Liver (tissue), 9 donors: ENCODE results near the gene SEMA4C. TPM values are rescaled to one million over a fixed set of nuclear protein-coding genes. Genes with fewer than 3 reads are reported as not detected.

Experiments used
- DNase-seq: peaks from one replicate; pipeline ENCODE4 v3.0.0-alpha.2; 2017; ENCODE audit warnings: low spot score
- H3K27ac ChIP-seq, 2 donors: one replicate each; pipeline ENCODE4 v1.7.0; 2013; ENCODE audit warnings: inconsistent platforms in 2 of 2, low read length in 2 of 2, control low read depth in 1 of 2, low read depth in 1 of 2, mild to moderate bottlenecking in 1 of 2
- H3K27me3 ChIP-seq, 4 donors: one replicate each; pipeline versions ENCODE4 v1.6.1 to v1.7.0; 2013; ENCODE audit warnings: low read length in 3 of 4, inconsistent platforms in 1 of 4, mild to moderate bottlenecking in 1 of 4, moderate library complexity in 1 of 4; ENCODE audit not compliant: control insufficient read depth in 4 of 4, insufficient read depth in 4 of 4
- H3K36me3 ChIP-seq, 4 donors: one replicate each; pipeline versions ENCODE4 v1.6.1 to v1.7.0; 2013; ENCODE audit warnings: low read length in 3 of 4, mild to moderate bottlenecking in 3 of 4, low read depth in 1 of 4, moderate library complexity in 1 of 4; ENCODE audit not compliant: control insufficient read depth in 4 of 4, insufficient read depth in 3 of 4
- H3K4me1 ChIP-seq, 4 donors: one replicate each; pipeline versions ENCODE4 v1.6.1 to v1.7.0; 2013; ENCODE audit warnings: low read length in 3 of 4, mild to moderate bottlenecking in 3 of 4, moderate library complexity in 1 of 4; ENCODE audit not compliant: control insufficient read depth in 4 of 4, insufficient read depth in 4 of 4
- H3K4me3 ChIP-seq, 3 donors: one replicate each; pipeline versions ENCODE4 v1.6.1 to v1.7.0; 2013; ENCODE audit warnings: low read length in 3 of 3, control low read depth in 1 of 3, low read depth in 1 of 3, mild to moderate bottlenecking in 1 of 3
- H3K9ac ChIP-seq, 2 donors: one replicate each; pipeline ENCODE4 v1.7.0; 2013; ENCODE audit warnings: low read length in 2 of 2, mild to moderate bottlenecking in 2 of 2, moderate library complexity in 2 of 2, control low read depth in 1 of 2, low read depth in 1 of 2
- H3K9me3 ChIP-seq, 4 donors: one replicate each; pipeline versions ENCODE4 v1.6.1 to v1.7.0; 2013; ENCODE audit warnings: low read length in 3 of 4; ENCODE audit not compliant: control insufficient read depth in 4 of 4
- EGR1 ChIP-seq, 2 donors: IDR thresholded peaks; 2 replicates each; pipeline ENCODE4 v1.6.1; 2016 to 2018; ENCODE audit warnings: antibody characterized with exemption in 2 of 2, low read depth in 2 of 2
- FOXA1 ChIP-seq: IDR thresholded peaks from 2 replicates; pipeline ENCODE4 v1.6.1; 2016; ENCODE audit warnings: antibody characterized with exemption
- FOXA2 ChIP-seq: IDR thresholded peaks from 2 replicates; pipeline ENCODE4 v1.6.1; 2016; ENCODE audit warnings: antibody characterized with exemption
- GABPA ChIP-seq, 2 donors: IDR thresholded peaks in 1 of 2; conservative IDR thresholded peaks in 1 of 2; 2 replicates each; pipeline ENCODE4 v1.6.1; 2016; ENCODE audit warnings: antibody characterized with exemption in 2 of 2, mild to moderate bottlenecking in 1 of 2, moderate library complexity in 1 of 2
- HNF4A ChIP-seq, 2 donors: conservative IDR thresholded peaks; 2 replicates each; pipeline ENCODE4 v1.6.1; 2016; ENCODE audit warnings: antibody characterized with exemption in 2 of 2, mild to moderate bottlenecking in 2 of 2
- HNF4G ChIP-seq: IDR thresholded peaks from 2 replicates; pipeline ENCODE4 v1.6.1; 2016; ENCODE audit warnings: antibody characterized with exemption
- JUND ChIP-seq, 2 donors: IDR thresholded peaks; 2 replicates each; pipeline ENCODE4 v1.6.1; 2016; ENCODE audit warnings: antibody characterized with exemption in 2 of 2
- NR2F2 ChIP-seq: IDR thresholded peaks from 2 replicates; pipeline ENCODE4 v1.6.1; 2016; ENCODE audit warnings: antibody characterized with exemption
- RAD21 ChIP-seq, 2 donors: IDR thresholded peaks; 2 replicates each; pipeline ENCODE4 v1.6.1; 2016; ENCODE audit warnings: antibody characterized with exemption in 2 of 2, mild to moderate bottlenecking in 2 of 2
- RXRA ChIP-seq, 2 donors: IDR thresholded peaks; 2 replicates each; pipeline ENCODE4 v1.6.1; 2017 to 2018; ENCODE audit warnings: antibody characterized with exemption in 2 of 2, mild to moderate bottlenecking in 1 of 2
- SP1 ChIP-seq: IDR thresholded peaks from 2 replicates; pipeline ENCODE4 v1.6.1; 2018; ENCODE audit warnings: antibody characterized with exemption, mild to moderate bottlenecking
- TAF1 ChIP-seq: conservative IDR thresholded peaks from 2 replicates; pipeline ENCODE4 v1.6.1; 2016; ENCODE audit warnings: antibody characterized with exemption, mild to moderate bottlenecking
- YY1 ChIP-seq: IDR thresholded peaks from 2 replicates; pipeline ENCODE4 v1.6.1; 2016; ENCODE audit warnings: antibody characterized with exemption, mild to moderate bottlenecking
- WGBS: extraction: QIAGEN DNeasy Blood & Tissue Kit; methylation state at CpG from one replicate; pipeline ENCODE4 v1.1.7; 2013; 5-methylcytosine and 5-hydroxymethylcytosine counted together
- polyA plus RNA-seq, 2 donors: library from polyadenylated mRNA; stranded (reverse) in 1 of 2; unstranded in 1 of 2; fragments of 200-250 nt in 1 of 2; fragments of >200 nt in 1 of 2; fragmentation: Nextera tagmentation in 1 of 2; extraction: Ambion mirVana in 1 of 2; gene quantifications; one replicate each; pipeline versions ENCODE4 v1.2.1 to v1.2.3, GENCODE V29; 2013 to 2015
- total RNA-seq, 2 donors: library from RNA; depleted of rRNA; stranded (reverse); fragments of >200 nt; gene quantifications; one replicate each; pipeline ENCODE4 v1.2.3, GENCODE V29; 2014
- TF ChIP-seq, protein P1 (sequence below): IDR thresholded peaks from 2 replicates; pipeline ENCODE4 v1.6.1; 2016; ENCODE audit warnings: antibody characterized with exemption, mild to moderate bottlenecking
- TF ChIP-seq, protein P2 (sequence below): IDR thresholded peaks from 2 replicates; pipeline ENCODE4 v1.6.1; 2016; ENCODE audit warnings: antibody characterized with exemption
- TF ChIP-seq, protein P3 (sequence below): IDR thresholded peaks from 2 replicates; pipeline ENCODE4 v1.6.1; 2016; ENCODE audit warnings: antibody characterized with exemption
- TF ChIP-seq, protein P4 (sequence below): IDR thresholded peaks from 2 replicates; pipeline ENCODE4 v1.6.1; 2016; ENCODE audit warnings: antibody characterized with exemption
- TF ChIP-seq, protein P5 (sequence below): fragments of 150-350 bp; IDR thresholded peaks from 2 replicates; pipeline ENCODE4 v1.5.1; 2017; ENCODE audit warnings: improper control_type of control experiment, low read depth, low read length; ENCODE audit not compliant: missing input control
- donor health status: healthy.
- donor health status: healthy.
- donor health status: healthy.
- donor health status: healthy.
- donor health status: healthy.

SEMA4C gene
- total and polyA plus RNA-seq, 4 donors: 3.7 to 23.2 (median 13.2) TPM

DNA sequence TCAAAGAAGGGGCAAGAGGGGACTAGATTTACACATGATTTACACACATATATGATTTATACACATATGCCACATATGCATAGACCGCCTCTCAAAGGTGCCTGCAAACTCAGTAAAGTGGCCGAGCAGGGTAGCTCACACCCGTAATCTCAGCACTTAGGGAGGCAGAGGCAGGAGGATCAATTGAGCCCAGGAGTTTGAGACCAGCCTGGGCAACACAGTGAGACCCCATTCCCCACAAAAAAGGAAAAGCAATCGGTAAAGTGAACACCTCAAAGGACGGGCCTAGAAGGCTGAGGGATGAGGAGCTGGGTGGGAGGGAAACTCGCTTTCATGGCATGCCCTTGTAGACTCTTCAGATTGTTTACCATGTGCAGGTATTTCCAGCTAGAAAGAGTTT, 17.2 kb downstream of the SEMA4C start:
- Histone ChIP-seq H3K27ac (no peak overlapping the region), H3K4me3 (no peak overlapping the region), H3K4me1 (peaks cover 4 to 26% (median 24%) of the 10 kb centered on the region in 4 donors), H3K27me3 (no peaks in the 10 kb centered on the region), H3K36me3 (peaks cover 5 to 22% (median 18%) of the 10 kb centered on the region in 4 donors), H3K9me3 (no peaks in the 10 kb centered on the region), H3K9ac (no peak overlapping the region)
- no peak for DNase-seq
- TF ChIP-seq NR2F2: no peak
- TF ChIP-seq, protein P1, sequence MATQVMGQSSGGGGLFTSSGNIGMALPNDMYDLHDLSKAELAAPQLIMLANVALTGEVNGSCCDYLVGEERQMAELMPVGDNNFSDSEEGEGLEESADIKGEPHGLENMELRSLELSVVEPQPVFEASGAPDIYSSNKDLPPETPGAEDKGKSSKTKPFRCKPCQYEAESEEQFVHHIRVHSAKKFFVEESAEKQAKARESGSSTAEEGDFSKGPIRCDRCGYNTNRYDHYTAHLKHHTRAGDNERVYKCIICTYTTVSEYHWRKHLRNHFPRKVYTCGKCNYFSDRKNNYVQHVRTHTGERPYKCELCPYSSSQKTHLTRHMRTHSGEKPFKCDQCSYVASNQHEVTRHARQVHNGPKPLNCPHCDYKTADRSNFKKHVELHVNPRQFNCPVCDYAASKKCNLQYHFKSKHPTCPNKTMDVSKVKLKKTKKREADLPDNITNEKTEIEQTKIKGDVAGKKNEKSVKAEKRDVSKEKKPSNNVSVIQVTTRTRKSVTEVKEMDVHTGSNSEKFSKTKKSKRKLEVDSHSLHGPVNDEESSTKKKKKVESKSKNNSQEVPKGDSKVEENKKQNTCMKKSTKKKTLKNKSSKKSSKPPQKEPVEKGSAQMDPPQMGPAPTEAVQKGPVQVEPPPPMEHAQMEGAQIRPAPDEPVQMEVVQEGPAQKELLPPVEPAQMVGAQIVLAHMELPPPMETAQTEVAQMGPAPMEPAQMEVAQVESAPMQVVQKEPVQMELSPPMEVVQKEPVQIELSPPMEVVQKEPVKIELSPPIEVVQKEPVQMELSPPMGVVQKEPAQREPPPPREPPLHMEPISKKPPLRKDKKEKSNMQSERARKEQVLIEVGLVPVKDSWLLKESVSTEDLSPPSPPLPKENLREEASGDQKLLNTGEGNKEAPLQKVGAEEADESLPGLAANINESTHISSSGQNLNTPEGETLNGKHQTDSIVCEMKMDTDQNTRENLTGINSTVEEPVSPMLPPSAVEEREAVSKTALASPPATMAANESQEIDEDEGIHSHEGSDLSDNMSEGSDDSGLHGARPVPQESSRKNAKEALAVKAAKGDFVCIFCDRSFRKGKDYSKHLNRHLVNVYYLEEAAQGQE: no peak
- TF ChIP-seq, protein P2, sequence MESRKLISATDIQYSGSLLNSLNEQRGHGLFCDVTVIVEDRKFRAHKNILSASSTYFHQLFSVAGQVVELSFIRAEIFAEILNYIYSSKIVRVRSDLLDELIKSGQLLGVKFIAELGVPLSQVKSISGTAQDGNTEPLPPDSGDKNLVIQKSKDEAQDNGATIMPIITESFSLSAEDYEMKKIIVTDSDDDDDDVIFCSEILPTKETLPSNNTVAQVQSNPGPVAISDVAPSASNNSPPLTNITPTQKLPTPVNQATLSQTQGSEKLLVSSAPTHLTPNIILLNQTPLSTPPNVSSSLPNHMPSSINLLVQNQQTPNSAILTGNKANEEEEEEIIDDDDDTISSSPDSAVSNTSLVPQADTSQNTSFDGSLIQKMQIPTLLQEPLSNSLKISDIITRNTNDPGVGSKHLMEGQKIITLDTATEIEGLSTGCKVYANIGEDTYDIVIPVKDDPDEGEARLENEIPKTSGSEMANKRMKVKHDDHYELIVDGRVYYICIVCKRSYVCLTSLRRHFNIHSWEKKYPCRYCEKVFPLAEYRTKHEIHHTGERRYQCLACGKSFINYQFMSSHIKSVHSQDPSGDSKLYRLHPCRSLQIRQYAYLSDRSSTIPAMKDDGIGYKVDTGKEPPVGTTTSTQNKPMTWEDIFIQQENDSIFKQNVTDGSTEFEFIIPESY: no peak
- TF ChIP-seq, protein P3, sequence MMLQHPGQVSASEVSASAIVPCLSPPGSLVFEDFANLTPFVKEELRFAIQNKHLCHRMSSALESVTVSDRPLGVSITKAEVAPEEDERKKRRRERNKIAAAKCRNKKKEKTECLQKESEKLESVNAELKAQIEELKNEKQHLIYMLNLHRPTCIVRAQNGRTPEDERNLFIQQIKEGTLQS: no peak
- no peak for TF ChIP-seq FOXA2
- no peak for TF ChIP-seq RAD21 (IDR thresholded peaks at IDR 0.05)
- no peak for TF ChIP-seq JUND (IDR thresholded peaks at IDR 0.05)
- no peak for TF ChIP-seq FOXA1
- TF ChIP-seq, protein P4, sequence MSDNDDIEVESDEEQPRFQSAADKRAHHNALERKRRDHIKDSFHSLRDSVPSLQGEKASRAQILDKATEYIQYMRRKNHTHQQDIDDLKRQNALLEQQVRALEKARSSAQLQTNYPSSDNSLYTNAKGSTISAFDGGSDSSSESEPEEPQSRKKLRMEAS: no peak
- no peak for TF ChIP-seq GABPA (IDR thresholded peaks at IDR 0.05 in 1 of 2, conservative IDR thresholded peaks at IDR 0.05 in 1 of 2)
- no peak for TF ChIP-seq YY1
- TF ChIP-seq HNF4G: no peak
- TF ChIP-seq SP1: no peak
- no peak for TF ChIP-seq RXRA (IDR thresholded peaks at IDR 0.05)
- 99% methylated on average over 6 of the region's 6 CpGs for WGBS

DNA sequence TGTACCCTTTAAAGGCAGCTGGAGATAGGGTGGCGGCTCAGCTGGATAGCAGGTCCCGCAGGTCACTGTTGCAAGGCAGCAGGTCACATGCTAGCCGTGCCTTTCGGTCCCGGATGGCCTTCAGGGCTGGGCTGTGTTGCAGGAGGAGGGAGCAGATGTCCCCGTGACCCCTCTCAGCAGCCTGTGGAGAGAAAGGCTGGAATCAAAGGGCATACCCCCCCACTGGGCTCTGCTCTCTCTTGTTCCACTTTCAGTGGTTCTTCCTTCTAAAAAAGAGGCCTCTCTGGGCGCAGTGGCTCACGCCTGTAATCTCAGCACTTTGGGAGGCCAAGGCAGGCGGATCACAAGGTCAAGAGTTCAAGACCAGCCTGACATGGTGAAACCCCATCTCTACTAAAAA, 21.6 kb downstream of the SEMA4C start:
- Histone ChIP-seq H3K9ac (no peak overlapping the region), H3K27ac (peak overlapping the region in 1 of 2 donors; percentile 1), H3K27me3 (no peaks in the 10 kb centered on the region), H3K36me3 (peaks cover 5 to 26% (median 15%) of the 10 kb centered on the region in 4 donors), H3K4me3 (no peak overlapping the region), H3K4me1 (peaks cover 5 to 11% (median 10%) of the 10 kb centered on the region in 4 donors), H3K9me3 (no peaks in the 10 kb centered on the region)
- WGBS: 36% methylated on average over 9 of the region's 9 CpGs
- no peak for DNase-seq
- TF ChIP-seq TAF1 (no peak), RAD21 (IDR thresholded peaks at IDR 0.05) (peak; percentile 26 to 61), EGR1 (IDR thresholded peaks at IDR 0.05; ENCODE audit: low read depth in 2 of 2) (no peak), NR2F2 (peak; percentile 68), JUND (IDR thresholded peaks at IDR 0.05) (peak in 1 of 2 donors; percentile 21), GABPA (IDR thresholded peaks at IDR 0.05 in 1 of 2, conservative IDR thresholded peaks at IDR 0.05 in 1 of 2) (no peak), HNF4G (no peak), YY1 (peak; percentile 53), RXRA (IDR thresholded peaks at IDR 0.05) (peak; percentile 79 to 81), HNF4A (conservative IDR thresholded peaks at IDR 0.05) (peak; percentile 71 to 75)
- TF ChIP-seq, protein P4: peak; percentile 30
- TF ChIP-seq, protein P5, sequence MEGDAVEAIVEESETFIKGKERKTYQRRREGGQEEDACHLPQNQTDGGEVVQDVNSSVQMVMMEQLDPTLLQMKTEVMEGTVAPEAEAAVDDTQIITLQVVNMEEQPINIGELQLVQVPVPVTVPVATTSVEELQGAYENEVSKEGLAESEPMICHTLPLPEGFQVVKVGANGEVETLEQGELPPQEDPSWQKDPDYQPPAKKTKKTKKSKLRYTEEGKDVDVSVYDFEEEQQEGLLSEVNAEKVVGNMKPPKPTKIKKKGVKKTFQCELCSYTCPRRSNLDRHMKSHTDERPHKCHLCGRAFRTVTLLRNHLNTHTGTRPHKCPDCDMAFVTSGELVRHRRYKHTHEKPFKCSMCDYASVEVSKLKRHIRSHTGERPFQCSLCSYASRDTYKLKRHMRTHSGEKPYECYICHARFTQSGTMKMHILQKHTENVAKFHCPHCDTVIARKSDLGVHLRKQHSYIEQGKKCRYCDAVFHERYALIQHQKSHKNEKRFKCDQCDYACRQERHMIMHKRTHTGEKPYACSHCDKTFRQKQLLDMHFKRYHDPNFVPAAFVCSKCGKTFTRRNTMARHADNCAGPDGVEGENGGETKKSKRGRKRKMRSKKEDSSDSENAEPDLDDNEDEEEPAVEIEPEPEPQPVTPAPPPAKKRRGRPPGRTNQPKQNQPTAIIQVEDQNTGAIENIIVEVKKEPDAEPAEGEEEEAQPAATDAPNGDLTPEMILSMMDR: no peak
- TF ChIP-seq, protein P3: no peak
- TF ChIP-seq, protein P1: no peak
